HG03135 (cell line): ENCODE data around the gene BGN.

Experiments used
- ATAC-seq: cut with Tn5 transposase; IDR thresholded peaks from one replicate; pipeline ENCODE4 v1.9.1; 2021; ENCODE audit warnings: mild to moderate bottlenecking, moderate library complexity; ENCODE audit not compliant: unreplicated experiment

Gene BGN

GRCh38 chrX:153481043-153481442, 13.7 kb upstream of the BGN start:
- ATAC-seq, result no peak

GRCh38 chrX:153482376-153483015, 12.3 kb upstream of the BGN start:
- ATAC-seq, result no peak

GRCh38 chrX:153485396-153486080, 9.2 kb upstream of the BGN start:
- ATAC-seq, result no peak

DNA sequence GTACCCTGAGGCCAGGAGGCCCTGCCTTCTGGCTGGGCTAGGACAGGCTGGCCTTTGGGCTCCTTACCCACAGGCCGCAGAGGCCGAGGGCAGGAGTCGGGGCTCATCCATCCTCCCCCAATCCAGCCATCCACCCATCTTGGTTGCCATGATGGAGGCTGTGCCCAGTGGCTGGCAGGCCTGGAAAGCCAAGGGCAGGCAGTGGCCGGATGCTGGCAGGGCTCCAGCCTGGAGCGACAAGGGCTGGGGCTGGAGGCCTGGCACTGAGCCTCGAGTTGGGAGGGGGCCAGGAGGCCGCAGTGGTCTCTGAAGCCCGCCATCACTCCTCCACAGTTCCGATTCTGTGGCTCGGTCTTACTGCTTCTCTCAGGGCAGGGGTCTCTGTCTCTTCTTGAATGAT, 8.6 kb upstream of the BGN start:
- no peak for ATAC-seq

DNA sequence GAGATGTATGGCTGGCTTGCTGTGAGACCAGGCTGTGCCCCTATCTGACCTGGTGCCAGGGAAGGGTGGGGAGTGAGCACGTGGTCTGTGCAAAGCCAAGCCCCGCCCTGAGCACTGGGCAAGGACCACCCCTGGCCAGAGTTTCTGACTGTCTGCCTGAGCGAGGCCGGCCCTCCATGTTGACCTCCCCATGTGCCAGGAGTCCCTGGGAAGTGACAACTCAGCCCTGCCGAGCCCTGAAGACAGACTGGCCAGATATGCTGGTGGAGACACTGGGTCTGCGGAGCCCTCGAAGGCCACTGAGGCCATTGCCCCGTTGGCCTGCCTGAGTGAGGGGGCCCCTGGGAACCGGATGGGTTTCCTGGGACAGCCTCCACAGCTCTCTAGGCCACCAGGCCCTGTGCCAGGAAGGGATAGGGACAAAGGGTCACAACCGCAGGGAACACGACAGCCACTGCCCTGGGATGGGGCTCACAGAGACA, 7.1 kb upstream of the BGN start:
- no peak for ATAC-seq

DNA sequence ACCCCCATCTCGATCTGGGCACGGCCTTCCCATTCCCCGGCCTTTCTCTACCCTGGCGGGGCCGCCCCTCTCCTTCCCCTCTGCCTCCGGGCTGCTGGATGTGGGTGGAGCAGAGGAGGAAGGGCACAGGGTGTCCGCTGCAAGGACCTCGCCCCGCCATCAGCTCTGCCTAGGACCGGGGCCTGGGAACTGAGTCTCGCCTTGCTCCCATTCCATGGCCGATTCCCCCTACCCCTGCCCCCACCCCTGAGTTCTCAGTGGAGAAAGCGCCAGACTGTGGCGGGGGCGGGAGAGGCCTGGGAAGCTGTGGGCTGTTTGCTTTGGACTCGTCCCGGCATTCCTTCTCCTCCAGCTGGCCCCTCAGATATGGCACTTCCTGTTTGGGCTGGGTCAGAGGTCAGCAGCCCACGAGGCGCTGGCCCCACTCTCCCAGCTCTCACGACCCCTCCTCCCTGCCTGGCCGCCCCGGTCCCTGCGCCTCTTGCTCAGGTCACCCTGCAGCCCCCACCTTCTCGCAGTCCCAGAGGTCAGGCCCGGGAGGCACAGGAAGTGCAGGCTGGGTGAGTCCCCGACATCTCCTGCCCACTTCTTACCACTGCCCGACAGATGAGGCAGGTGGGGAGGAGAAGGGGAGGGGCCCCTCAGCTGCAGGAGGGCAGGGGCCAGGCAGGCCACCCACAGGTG, 6.4 kb upstream of the BGN start:
- no peak for ATAC-seq

- ATAC-seq, result no peak
Measured at GRCh38 chrX:153490217-153490930, 4.4 kb upstream of the BGN start.

DNA sequence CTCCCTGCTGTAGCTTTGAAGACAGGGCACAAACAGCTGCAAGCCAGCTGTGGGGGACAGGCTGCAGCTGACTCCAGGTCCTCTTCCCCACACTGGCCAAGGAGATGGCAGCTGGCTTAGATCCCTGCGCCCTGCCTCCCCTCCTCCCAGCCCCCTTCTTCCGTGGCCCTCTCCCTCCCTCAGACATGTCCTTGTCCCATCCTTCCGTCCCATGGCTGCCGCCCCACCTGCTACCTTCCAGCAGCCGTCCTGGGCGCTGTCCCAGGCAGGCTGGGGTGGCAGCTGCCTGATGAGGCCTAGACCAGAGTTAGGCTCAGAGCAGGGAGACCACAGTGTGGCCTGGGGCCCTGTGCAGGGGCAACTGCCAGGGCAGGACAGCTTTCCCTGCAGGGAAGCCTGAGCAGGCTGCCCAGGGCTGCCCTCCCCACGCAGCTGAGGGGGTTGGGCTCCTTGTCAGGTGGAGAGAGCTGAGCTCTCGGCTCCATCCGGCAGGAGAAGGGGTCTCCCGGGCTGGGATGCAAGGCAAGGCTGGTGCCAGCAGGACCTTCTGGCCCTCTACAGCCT, 3.3 kb upstream of the BGN start:
- ATAC-seq, result no peak

DNA sequence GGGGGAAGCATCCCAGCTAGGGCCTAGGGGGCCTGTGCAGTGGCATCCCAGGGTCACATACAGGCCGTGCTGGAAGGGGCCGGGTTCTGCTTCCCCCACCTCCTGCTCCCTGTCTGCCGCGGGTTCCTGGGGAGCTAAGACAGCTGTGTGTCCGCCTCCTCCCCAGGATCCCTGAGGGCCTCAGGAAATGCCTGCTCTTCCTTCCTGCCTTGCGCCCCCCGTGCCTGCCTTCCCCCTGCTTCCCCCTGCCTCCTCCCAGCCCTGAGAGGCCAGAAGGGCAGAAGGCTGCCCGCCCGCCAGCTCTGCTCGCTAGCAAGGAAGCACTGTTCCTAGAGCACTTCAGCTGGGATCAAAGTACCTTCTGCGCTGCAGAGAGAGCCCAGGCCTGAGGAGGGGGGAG, 2.9 kb upstream of the BGN start:
- ATAC-seq, result no peak

GRCh38 chrX:153492543-153492942, 2.2 kb upstream of the BGN start:
- ATAC-seq, result no peak

GRCh38 chrX:153493085-153493484, 1.7 kb upstream of the BGN start:
- ATAC-seq, result no peak

DNA sequence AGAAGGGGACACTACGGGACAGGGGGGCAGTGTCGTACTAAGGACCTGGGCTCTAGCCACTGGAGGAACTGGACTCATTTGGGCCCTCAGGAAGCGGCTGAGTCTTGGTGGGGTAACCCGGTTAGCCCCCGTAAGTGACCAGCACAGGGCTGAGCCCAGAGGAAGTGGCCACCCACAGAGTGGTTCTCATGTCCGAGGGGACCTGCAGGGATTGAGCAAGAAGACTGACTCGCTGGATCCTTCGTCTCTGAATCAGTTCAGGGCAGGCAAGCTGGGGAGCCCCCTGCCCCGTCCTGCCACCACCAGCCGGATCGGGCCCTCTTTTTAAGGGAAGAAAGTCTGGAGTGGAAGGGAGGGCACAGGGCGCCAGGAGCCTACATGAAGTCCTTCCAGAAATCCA, 719 bp upstream of the BGN start:
- ATAC-seq, result no peak

DNA sequence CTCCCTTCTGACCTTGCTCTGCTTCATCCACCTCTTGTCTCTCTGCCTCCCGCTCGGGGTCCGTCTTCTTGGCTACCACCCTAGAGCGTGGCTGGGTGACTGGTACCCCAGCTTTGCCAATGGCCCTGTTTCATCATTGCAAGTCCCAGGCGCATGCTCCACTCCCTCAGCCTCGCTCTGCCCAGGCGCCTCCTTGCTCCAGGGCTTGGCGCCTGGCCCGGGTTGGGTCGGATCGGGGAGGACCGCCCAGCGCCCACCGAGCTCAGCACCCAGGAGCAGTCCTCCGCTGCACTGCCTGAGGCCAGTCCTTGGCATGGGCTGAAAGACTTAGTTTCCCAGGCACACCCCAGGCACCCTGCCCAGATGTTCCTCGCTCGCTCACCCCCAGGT, 577 bp downstream of the BGN start:
- ATAC-seq, result no peak

DNA sequence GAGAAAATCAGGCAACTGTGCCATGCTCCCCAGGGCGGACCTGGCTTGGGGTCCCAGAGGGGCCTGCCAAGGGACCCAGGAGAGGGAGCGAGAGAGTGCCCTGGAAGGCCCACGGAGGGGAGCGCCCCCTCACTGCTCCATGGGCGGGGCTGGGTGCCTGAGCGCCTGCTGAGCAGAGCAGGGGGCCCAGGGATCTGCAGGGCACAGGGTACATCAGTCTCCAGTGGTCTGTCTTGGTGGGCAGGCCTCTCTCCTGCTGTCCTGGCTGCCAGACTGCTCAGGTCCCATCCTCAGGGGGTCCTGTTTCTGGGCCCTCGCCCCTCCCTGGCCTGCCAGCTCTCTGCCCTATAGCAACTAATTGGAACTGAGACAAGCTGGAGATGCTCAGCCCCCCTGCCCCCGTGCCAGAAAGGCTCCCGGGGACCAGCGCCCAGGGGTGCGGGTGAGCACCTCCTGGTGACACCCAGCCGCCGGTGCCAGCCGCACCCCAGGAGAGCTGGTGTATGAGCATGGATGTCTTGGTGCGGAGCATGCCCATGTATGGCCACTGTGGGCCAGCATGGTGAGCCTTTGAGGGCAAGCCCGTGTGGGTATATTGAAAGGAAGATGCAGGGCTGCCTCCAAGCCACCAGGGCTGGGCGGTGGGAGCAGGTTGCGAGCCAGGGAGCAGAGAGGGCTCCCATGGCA, 1.3 kb downstream of the BGN start:
- ATAC-seq, result no peak

DNA sequence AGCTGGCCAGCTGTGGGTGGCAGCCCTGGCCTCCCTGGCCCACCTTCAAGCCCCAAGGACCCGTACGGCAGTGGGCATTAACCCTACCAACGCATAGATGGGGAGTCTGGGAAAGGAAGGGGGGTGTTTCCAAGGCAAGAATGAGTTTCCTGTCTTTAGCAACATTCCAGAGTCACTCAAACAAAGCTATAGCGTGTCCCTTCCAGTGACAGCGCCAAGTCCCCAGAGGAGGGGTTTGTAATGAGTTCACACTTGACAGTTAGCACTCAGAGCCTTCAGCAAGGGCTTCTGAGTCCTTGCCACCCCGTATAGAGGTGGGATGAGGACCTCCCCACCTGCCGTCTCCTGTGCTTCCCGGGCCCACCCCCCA, 1.8 kb downstream of the BGN start:
- no peak for ATAC-seq

- ATAC-seq, result no peak
Measured at GRCh38 chrX:153498453-153498852, 3.7 kb downstream of the BGN start.

- ATAC-seq, result no peak
Measured at GRCh38 chrX:153499341-153499740, 4.6 kb downstream of the BGN start.

GRCh38 chrX:153499876-153500275, 5.1 kb downstream of the BGN start:
- no peak for ATAC-seq

GRCh38 chrX:153500676-153501280, 6.0 kb downstream of the BGN start:
- ATAC-seq, result no peak

DNA sequence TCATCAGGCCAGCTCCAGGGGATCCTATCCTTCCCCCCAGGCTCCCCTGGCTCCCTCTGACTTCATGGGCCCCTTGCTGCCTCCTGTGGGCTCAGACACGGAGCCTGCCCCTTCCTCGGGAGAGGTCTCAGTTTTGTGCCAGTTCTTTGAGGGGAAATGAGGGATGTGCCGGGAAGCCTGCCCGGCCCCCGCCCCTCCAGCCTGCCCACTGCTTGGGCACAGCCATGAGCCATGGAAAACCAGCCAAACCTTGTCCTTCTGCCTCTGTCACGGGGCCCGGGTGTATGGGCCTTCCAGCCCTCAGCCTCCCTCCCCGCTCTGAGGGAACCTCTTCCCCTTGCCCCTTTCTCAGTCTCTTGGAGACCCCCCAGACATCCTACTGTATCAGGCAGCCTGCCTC, 6.8 kb downstream of the BGN start:
- no peak for ATAC-seq
